Measurements from ENCODE around the gene UBE2I. TPM values are rescaled to one million over a fixed set of nuclear protein-coding genes. Genes with fewer than 3 reads are reported as not detected.

UBE2I gene
- total RNA-seq, 1 experiment from 2014 or later: 71.3 TPM

DNA sequence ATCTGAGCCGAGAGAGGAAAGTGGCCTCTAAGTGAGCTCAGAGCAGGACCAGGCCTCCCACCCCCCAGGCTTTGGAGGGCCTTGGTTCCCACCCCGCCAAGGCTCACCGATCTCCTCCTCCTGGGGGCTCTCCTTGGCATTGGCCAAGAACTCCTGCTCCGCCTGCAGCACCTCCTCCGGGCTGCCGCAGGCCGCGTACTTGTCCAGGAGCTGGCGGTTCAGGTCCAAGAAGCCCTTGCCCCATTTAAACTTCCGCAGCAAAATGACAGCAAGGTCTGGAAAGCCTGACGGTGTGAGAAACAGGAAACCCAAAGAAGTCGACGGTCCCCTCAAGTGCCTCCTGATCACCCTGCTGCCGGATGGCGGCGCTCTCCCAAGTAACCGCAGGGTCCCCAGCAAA, 40.5 kb downstream of the UBE2I start:
- Histone ChIP-seq H3K27me3 (ENCODE audit: low read length) (no peaks in the 10 kb centered on the region), H3K4me2 (ENCODE audit: low read length) (no peak overlapping the region; the same call in 1 of the 2 replicates), H3K4me1 (ENCODE audit: insufficient read depth, low read length) (no peaks in the 10 kb centered on the region; the same call in 1 of the 2 replicates), H3K4me3 (ENCODE audit: low read length) (no peak overlapping the region), H3K9ac (ENCODE audit: low read length) (no peak overlapping the region), H3K9me3 (ENCODE audit: low read length) (no peaks in the 10 kb centered on the region), H3K9me2 (replicated peaks; ENCODE audit: low read length) (no peaks in the 10 kb centered on the region), H2AFZ (ENCODE audit: low read length) (no peak overlapping the region), H3K36me3 (ENCODE audit: low read depth, low read length) (no peaks in the 10 kb centered on the region), H3F3A (ENCODE audit: low read length, unreplicated experiment) (no peaks in the 10 kb centered on the region), H3K27ac (ENCODE audit: low read length) (no peak overlapping the region), H4K20me1 (ENCODE audit: low read length) (no peaks in the 10 kb centered on the region), H3K79me2 (ENCODE audit: low read length) (peaks cover 41% of the 10 kb centered on the region)
- DNase-seq (no peak), ATAC-seq (no peak)
- CTCF ChIA-PET: no interaction called here
- TSS peak; percentile 39 for BruUV-seq (replicated peaks)
- intact Hi-C loops (cut with micrococcal nuclease): no loop called here
- POLR2A ChIA-PET (ENCODE audit: unreplicated experiment): no interaction called here
- no peak for TF ChIP-seq EZH2 (IDR thresholded peaks at IDR 0.05; ENCODE audit: low read length, unreplicated experiment)
- TF ChIP-seq, protein P1, sequence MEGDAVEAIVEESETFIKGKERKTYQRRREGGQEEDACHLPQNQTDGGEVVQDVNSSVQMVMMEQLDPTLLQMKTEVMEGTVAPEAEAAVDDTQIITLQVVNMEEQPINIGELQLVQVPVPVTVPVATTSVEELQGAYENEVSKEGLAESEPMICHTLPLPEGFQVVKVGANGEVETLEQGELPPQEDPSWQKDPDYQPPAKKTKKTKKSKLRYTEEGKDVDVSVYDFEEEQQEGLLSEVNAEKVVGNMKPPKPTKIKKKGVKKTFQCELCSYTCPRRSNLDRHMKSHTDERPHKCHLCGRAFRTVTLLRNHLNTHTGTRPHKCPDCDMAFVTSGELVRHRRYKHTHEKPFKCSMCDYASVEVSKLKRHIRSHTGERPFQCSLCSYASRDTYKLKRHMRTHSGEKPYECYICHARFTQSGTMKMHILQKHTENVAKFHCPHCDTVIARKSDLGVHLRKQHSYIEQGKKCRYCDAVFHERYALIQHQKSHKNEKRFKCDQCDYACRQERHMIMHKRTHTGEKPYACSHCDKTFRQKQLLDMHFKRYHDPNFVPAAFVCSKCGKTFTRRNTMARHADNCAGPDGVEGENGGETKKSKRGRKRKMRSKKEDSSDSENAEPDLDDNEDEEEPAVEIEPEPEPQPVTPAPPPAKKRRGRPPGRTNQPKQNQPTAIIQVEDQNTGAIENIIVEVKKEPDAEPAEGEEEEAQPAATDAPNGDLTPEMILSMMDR (conservative IDR thresholded peaks at IDR 0.05; ENCODE audit: low read depth, low read length): no peak
- TF ChIP-seq EZH2phosphoT487 (IDR thresholded peaks at IDR 0.05; ENCODE audit: borderline replicate concordance, low read length): no peak

- Histone ChIP-seq H3K9ac (ENCODE audit: low read length) (peak overlapping the region; percentile 88), H3K36me3 (ENCODE audit: low read depth, low read length) (no peaks in the 10 kb centered on the region), H2AFZ (ENCODE audit: low read length) (no peak overlapping the region; the same call in 1 of the 2 replicates), H3K9me2 (replicated peaks; ENCODE audit: low read length) (no peaks in the 10 kb centered on the region), H4K20me1 (ENCODE audit: low read length) (no peaks in the 10 kb centered on the region), H3K79me2 (ENCODE audit: low read length) (peaks cover 49% of the 10 kb centered on the region), H3K9me3 (ENCODE audit: low read length) (no peaks in the 10 kb centered on the region), H3K27ac (ENCODE audit: low read length) (no peak overlapping the region), H3K27me3 (ENCODE audit: low read length) (no peaks in the 10 kb centered on the region), H3K4me3 (ENCODE audit: low read length) (peak overlapping the region; percentile 98), H3K4me1 (ENCODE audit: insufficient read depth, low read length) (no peaks in the 10 kb centered on the region; the same call in 1 of the 2 replicates), H3F3A (ENCODE audit: low read length, unreplicated experiment) (no peaks in the 10 kb centered on the region), H3K4me2 (ENCODE audit: low read length) (peak overlapping the region; percentile 96)
- no TSS peak for BruUV-seq (replicated peaks)
- CTCF ChIA-PET: no interaction called here
- DNase-seq (no peak), ATAC-seq (peak; percentile 17; the same call in 1 of the 2 replicates)
- intact Hi-C loops (cut with micrococcal nuclease): no loop called here
- POLR2A ChIA-PET (ENCODE audit: unreplicated experiment): interaction anchor here (0.6 kb wide), 1 partner anchor 57 kb away, joined by 3 read pairs; no protein-coding TSS in a partner anchor
- TF ChIP-seq EZH2 (IDR thresholded peaks at IDR 0.05; ENCODE audit: low read length, unreplicated experiment) (no peak), EZH2phosphoT487 (IDR thresholded peaks at IDR 0.05; ENCODE audit: borderline replicate concordance, low read length) (no peak)
- TF ChIP-seq, protein P1 (conservative IDR thresholded peaks at IDR 0.05; ENCODE audit: low read depth, low read length): no peak
Measured at GRCh38 chr16:1350691-1351090, 41.3 kb downstream of the UBE2I start.

GRCh38 chr16:1351215-1351581, 41.8 kb downstream of the UBE2I start:
- Histone ChIP-seq H2AFZ (ENCODE audit: low read length) (peak overlapping the region; percentile 53), H3K4me3 (ENCODE audit: low read length) (peak overlapping the region; percentile 98), H3K9me3 (ENCODE audit: low read length) (no peaks in the 10 kb centered on the region), H4K20me1 (ENCODE audit: low read length) (no peaks in the 10 kb centered on the region), H3K4me2 (ENCODE audit: low read length) (peak overlapping the region; percentile 96), H3F3A (ENCODE audit: low read length, unreplicated experiment) (no peaks in the 10 kb centered on the region), H3K27ac (ENCODE audit: low read length) (no peak overlapping the region), H3K9ac (ENCODE audit: low read length) (peak overlapping the region; percentile 88), H3K79me2 (ENCODE audit: low read length) (peaks cover 54% of the 10 kb centered on the region), H3K27me3 (ENCODE audit: low read length) (no peaks in the 10 kb centered on the region), H3K9me2 (replicated peaks; ENCODE audit: low read length) (no peaks in the 10 kb centered on the region), H3K4me1 (ENCODE audit: insufficient read depth, low read length) (no peaks in the 10 kb centered on the region; the same call in 1 of the 2 replicates), H3K36me3 (ENCODE audit: low read depth, low read length) (no peaks in the 10 kb centered on the region)
- no peak for DNase-seq
- no peak for TF ChIP-seq EZH2 (IDR thresholded peaks at IDR 0.05; ENCODE audit: low read length, unreplicated experiment)
- TF ChIP-seq, protein P1 (conservative IDR thresholded peaks at IDR 0.05; ENCODE audit: low read depth, low read length): no peak
- TF ChIP-seq EZH2phosphoT487 (IDR thresholded peaks at IDR 0.05; ENCODE audit: borderline replicate concordance, low read length): no peak
- no peak for ATAC-seq
- ChIA-PET CTCF (no interaction called here), POLR2A (ENCODE audit: unreplicated experiment) (interaction anchor here (0.6 kb wide), 1 partner anchor 57 kb away, joined by 3 read pairs; no protein-coding TSS in a partner anchor)
- BruUV-seq (replicated peaks): no TSS peak
- intact Hi-C loops (cut with micrococcal nuclease): no loop called here

All from PC-3 (cell line).